GM21576 (cell line): ENCODE measurements around the gene VSIR.

Experiments used
- ATAC-seq: cut with Tn5 transposase; IDR thresholded peaks from one replicate; pipeline ENCODE4 v1.9.1; 2021; ENCODE audit warnings: mild to moderate bottlenecking, moderate library complexity; ENCODE audit not compliant: unreplicated experiment

Gene VSIR

DNA sequence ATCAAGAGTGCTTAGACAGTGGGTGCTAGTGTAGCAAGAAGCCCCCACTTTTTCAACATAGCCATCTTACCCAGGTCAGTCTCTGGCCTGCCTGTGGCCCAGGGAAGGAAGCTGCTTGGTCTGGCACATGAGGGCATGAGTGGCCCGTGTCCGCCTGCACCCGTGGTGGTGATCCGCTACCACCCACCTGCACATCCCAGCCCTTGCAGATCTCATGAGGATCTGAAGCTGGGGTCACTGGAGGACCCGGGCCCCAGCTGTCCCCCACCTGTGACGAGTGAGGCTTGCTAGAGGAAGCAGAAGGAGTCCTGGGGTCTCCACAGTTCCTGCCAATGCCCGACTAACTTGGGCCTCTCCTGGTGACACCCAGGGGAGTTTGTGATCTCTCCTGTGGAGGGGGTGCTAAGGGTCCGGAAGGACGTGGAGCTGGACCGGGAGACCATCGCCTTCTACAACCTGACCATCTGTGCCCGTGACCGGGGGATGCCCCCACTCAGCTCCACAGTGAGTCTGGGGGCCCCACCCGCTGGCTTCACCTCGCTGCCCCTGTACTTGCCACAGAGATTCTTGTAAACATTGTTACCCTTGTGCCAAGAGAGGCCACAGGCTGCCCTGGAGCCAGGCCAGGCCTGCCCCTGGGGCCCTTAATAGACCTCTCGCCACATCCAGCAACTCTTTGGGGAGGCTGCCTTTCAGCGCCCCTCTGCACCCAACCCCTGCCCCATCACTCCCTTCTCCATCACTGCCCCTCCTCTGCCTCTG lies 10.8 kb upstream of the VSIR start:
- ATAC-seq: no peak

DNA sequence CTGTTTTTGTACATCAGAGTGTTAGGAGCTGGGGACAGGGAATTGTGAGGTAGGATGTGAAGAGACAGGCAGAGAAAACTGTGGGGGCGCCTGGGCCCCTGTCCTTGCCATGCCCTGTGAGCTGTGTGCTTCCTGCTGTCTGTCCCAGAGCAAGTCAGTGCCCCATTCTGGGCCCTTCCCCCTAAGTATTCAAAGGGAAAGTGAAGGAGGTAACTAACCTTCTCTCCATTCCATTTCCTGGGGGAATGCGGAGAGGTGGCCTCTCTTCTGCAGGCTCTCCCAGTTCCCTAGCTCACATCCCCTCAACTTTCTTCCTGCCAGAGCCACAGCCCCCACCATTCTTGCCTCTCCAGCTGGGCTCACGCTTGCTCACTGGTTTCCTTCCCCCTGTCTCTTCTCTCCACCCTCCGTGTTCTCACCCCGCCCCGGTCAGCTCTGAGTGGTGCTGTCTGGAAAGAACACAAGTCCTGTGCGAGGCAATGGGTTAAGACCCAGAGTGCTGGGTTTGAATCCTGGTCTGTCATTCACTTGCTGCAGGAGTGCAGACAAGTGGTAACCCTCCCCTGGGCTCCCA lies 9.7 kb upstream of the VSIR start:
- no peak for ATAC-seq

- ATAC-seq: no peak
Observed at GRCh38 chr10:71782221-71782916, 9.0 kb upstream of the VSIR start.

- ATAC-seq: no peak
Observed at GRCh38 chr10:71780719-71781118, 7.4 kb upstream of the VSIR start.

DNA sequence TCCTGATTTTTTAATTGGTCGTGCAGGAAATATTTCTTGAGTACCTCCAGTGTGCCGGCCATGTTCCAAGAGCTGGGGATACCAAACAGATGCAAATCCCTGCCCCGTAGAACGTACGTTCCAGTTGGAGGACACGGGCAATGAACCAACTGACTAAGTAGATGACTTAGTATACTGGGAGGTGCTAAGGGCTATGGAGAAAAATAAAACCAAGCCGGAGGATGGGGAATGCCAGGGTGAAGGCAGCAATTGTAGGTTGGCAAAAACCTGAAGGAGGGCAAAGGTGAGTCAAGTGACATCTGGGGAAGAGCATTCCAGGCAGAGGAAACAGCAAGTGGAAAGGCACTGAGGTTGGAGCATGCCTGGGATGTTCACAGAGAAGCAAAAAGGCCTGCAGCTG lies 6.8 kb upstream of the VSIR start:
- no peak for ATAC-seq

GRCh38 chr10:71779641-71780040 lies 6.3 kb upstream of the VSIR start:
- ATAC-seq: no peak

DNA sequence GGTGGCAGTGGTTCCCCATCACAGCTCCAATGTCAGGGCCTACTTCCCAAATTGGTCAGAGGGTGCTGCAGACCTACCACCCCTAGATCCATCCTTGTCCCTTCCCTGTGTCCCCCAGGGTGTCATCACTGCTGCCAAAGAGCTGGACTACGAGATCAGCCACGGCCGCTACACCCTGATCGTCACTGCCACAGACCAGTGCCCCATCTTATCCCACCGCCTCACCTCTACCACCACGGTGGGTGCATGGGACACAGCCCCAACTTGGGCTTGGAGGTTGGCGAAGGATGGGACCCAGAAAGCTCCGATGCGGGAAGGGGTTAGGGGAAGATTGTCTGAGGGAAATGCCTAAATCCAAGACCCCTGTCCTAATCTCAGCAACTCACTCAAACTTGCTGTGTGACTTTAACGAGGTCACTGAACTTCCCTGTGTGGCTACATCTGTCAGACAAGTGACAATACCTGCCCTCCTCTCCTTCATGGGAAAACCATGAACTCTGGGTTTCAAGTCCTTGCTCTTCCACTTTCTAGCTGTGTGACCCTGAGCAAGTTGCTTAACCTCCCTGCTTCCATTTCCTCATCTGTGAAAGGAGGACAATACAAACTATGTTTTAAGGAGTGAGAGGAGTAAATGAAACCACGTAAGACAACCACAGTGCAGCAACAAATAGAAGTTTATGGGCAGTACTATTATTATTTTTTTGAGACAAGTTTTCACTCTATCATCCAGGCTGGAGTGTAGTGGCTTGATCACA lies 4.9 kb upstream of the VSIR start:
- ATAC-seq: no peak

DNA sequence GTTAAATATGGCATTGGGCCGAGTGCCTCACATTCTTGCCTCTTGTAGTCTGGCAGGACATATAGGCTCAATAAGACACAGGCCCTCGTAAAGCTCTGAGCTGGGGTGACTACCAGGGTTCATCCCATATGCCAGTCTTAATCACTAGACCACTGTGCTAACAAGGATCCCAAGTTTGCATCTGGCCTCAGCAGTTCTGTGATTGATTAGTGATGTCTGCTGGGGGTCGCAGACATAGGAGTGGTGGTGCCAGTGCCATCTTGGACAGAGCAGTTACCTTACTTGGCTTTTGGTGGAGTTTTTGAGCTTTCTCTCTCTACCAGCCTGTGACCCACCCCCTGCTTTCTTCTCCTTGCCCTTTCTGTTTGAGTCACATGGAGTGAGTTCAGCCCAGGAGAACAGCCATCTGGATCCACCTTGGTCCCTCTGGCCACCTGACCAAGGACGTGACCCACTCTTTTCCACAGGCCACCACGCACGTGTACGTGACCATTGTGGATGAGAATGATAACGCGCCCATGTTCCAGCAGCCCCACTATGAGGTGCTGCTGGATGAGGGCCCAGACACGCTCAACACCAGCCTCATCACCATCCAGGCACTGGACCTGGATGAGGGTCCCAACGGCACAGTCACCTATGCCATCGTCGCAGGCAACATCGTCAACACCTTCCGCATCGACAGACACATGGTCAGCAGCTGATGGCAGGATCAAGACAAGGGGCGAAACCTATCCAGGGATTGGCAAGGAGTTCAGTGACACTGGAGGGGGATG lies 4.1 kb upstream of the VSIR start:
- no peak for ATAC-seq

DNA sequence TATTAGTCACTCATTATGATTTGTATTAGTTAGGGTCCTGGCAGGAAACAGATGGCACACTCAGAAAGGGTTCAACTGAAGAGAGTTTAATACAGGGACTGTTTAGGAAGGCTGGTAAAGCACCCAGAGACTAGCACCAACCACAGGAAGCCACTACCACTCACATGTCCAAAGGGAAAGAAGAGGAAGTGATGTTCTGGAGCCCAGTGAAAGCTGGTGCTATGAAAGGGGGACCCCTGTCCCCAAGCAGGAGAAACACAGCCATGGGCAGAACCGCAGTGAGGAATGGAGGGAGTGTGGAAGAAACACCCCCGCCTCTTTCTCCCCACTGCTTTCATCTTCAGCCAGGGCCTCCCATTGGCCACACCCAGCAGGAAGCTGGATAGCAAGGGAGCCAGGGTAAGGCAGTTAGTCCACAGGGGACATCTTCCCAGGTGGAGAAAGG lies 3.2 kb upstream of the VSIR start:
- no peak for ATAC-seq

DNA sequence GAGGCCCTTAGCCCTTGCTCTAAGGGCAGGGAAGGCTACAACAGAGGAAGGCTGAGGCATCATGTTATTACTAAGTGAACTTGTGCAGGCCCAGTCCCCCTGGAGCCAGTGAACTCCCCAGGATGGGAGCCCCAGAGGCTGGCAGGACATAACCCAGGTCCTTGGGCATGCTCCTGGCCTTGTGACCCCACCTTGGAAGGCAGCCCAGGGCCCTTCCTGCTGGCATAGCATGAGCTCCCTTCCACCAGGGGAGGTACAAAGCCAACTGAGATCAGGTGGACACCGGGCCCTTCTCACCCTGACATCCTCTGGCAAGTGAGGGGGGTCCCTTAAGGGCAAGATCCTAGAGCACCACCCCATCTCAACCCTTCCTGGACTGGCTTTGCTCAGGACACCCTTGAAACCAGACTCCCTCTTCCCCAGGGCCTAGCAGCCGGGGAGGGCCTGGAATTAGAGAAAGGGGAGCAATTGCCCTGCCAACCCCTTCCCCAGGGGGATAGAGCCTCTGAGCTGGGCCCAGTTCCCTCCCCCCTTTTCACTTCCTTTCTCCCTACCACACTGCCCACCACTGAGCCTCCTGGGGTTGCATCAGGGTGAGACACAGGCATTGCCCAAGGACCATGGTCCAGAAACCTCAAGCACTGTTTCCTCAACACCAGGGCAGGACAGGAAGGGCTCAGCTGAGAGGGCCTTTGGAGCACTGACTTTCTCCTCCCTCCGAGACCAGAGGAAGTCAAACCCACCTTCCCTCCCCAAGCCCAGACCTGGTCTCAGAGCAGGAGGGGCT lies 1.8 kb upstream of the VSIR start:
- ATAC-seq: no peak

GRCh38 chr10:71772832-71773220 lies 494 bp downstream of the VSIR start:
- ATAC-seq: no peak

- no peak for ATAC-seq
Observed at GRCh38 chr10:71771821-71772617, 1.3 kb downstream of the VSIR start.

- no peak for ATAC-seq
Observed at GRCh38 chr10:71771204-71771603, 2.1 kb downstream of the VSIR start.

- ATAC-seq: no peak
Observed at GRCh38 chr10:71770789-71771188, 2.5 kb downstream of the VSIR start.

DNA sequence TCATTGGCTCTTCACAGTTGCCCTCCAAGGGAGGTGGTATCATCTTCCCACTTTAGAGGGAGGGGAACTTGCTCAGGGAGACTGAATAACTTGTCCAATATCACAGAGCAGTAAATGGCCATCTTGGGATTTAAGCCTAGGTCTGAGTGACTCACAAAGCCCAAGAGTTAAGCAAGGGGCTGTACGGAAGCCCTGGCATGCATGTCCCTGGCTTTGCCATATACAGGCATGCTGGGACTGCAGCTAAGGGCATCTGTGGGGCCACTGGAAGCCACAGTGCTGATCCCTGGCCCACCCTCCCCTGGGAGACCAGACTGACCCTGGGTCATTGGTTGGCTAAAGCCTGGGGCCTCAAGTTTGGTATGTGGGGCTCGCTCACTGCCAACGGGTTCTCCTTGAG lies 3.1 kb downstream of the VSIR start:
- ATAC-seq: no peak

DNA sequence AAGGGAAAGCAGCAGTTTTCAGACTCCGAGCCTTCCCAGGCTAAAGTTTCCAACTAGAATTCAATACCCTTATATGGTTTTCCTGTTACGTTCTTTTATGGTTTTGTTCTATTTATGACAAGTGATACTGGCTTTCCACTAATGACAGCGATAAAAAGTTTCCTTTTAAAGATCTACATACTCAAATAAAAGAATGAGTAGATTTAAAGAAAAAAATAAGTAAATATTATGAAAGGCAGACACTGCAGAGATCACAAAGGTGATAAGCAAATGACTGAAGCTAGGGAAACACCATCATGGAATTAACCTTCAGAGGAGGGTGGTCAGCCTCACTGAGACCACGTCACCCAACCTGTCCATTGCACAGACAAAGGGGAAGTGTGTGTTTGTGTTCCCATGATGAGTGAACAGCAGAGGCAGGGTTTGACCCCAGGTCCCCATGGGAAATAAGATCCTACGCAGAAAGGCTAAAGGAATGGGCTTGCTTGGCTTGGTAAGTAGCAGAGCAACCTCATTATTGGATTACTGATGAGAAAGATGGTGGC lies 4.0 kb downstream of the VSIR start:
- peak; percentile 24 for ATAC-seq

DNA sequence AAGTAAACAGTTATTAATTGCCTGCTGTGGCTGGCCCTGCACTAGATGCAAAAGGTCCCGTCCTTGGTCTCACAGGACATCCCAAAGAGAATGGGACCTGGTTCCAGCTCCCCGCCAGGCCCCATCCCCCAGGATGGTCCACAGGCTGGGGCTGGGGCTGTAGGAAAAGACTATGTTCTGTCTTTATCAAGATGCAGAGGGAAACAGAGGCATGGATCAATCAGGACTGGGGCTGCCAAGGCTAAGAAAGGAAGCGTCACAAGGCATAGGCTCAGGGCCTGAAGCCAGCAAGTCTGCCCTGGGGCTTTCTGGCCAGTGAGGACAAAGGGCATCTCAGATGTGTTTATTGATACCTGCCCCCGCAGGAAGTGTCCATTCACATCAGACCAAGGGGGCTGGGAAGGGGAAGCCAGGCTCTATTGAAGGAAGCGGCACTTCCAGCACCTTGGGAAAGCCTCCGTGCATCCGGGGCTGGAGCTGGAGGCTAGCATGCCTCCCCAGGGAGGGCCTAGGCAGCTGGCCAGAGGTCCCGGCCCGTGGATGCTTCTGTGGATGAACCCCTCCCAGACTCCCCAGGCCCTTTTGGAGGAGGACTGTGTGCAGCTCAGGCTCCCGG lies 5.8 kb downstream of the VSIR start:
- ATAC-seq: no peak

- no peak for ATAC-seq
Observed at GRCh38 chr10:71766717-71767419, 6.5 kb downstream of the VSIR start.
